Lower leg skin (tissue), 4 donors: ENCODE data around the gene HASPIN. TPM values are rescaled to one million over a fixed set of nuclear protein-coding genes. Genes with fewer than 3 reads are reported as not detected.

Experiments used
- DNase-seq, 2 donors: peaks; one replicate each; pipeline ENCODE4 v3.0.0-alpha.2; 2019; ENCODE audit warnings: low spot score in 2 of 2
- H3K4me3 ChIP-seq: fragments of 200-600 bp; sonication (generic); 2 replicates; pipeline ENCODE4 v1.5.1; 2017; ENCODE audit warnings: mild to moderate bottlenecking, low read depth; ENCODE audit not compliant: poor library complexity, severe bottlenecking
- POLR2A ChIP-seq, 2 donors: fragments of 450-650 bp; IDR thresholded peaks; one replicate each; pipeline ENCODE4 v1.6.1; 2016 to 2017; ENCODE audit warnings: antibody characterized with exemption in 2 of 2, mild to moderate bottlenecking in 1 of 2, moderate library complexity in 1 of 2
- WGBS, 2 donors: methylation state at CpG; one replicate each; pipeline ENCODE4 v1.1.5; 2018; 5-methylcytosine and 5-hydroxymethylcytosine counted together
- intact Hi-C: fragments of 100-400 bp; cut with DNase I; formaldehyde crosslinking; loops from one replicate; pipeline ENCODE4 v1.15.0; 2023; ENCODE audit warnings: low total_unique reads
- total RNA-seq, 4 donors: library from RNA; depleted of rRNA; stranded (reverse); fragments of >200 nt; gene quantifications; one replicate each; pipeline ENCODE4 v1.1.0, GENCODE V29; 2016
- TF ChIP-seq, protein P1 (sequence below), 3 donors: fragments of 450-650 bp; IDR thresholded peaks; one replicate each; pipeline ENCODE4 v1.5.1; 2016; ENCODE audit warnings: antibody characterized with exemption in 3 of 3, mild to moderate bottlenecking in 3 of 3, moderate library complexity in 2 of 3

HASPIN gene
- total RNA-seq, 4 donors from 2014 or later = 0.81 to 1.6 (median 1.4) TPM

DNA sequence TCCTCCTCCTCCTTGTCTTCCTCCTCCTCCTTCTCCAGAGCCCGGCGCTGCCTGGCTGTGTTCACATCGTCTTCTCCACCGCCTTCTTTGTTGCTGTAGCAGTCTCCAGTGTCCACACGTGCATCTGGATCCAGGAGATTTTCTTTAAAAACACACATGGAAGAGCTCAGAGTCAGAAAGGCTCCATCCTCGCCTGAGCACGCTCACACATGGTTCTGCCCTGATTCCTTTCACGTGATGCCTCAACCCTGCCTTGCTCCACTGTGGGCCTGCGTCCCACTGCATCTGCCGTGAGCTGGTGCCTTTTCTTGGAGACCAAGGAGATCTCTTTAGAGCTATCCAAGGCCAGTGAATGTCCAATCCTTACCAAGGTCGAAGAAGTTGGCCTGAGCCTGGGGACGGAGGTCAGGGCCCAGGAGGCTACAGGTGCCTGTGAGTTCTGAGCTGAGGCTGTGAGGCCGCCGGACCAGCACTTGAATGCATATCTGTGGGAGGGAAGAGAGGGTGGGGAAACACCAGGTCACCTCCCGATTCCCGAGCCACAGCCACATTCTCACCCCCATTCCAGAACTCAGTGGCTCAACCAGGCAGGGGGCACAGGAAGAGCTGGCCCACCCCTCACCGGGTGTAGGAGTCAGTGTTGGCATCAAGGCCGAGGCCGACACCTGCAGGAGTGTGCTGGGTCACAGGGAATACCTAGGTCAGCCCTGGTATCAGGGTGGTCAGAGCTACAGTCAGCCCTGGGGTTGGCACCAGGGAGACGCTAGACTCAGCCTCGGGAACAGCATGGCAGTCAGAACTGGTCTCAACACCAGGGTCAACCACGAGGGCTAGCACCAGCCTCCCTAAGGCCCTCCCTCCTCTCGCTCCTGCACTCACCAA lies 37.6 kb downstream of the HASPIN start:
- intact Hi-C loops = no loop called here
- no peak for TF ChIP-seq POLR2A (IDR thresholded peaks at IDR 0.05)
- 81 to 83% methylated on average over 23 of the region's 23 CpGs for WGBS, 2 donors
- H3K4me3 ChIP-seq = no peak overlapping the region
- DNase-seq = no peak

DNA sequence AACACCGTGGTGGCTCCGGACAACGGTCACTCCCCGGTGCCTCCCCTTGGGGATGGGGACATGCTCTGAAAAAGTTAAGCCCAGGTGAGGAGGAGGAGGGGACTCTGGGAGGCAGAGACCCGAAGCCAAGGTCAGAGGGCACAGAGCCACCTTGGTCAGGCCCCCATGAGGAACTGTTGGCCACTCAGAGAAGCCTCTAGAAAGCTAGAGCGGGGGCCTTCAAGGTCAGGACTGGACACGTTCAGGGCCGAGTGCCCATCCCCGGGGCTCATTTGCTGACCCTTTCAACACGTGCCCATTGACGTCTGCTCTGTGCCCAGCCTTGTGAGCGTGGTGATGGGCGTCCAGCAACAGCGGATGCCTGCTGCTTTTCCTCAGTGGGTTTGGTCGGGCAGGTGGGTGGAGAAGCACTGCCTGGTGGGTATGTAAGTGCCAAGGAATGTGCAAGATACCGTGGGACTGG lies 38.2 kb downstream of the HASPIN start:
- intact Hi-C loops = no loop called here

DNA sequence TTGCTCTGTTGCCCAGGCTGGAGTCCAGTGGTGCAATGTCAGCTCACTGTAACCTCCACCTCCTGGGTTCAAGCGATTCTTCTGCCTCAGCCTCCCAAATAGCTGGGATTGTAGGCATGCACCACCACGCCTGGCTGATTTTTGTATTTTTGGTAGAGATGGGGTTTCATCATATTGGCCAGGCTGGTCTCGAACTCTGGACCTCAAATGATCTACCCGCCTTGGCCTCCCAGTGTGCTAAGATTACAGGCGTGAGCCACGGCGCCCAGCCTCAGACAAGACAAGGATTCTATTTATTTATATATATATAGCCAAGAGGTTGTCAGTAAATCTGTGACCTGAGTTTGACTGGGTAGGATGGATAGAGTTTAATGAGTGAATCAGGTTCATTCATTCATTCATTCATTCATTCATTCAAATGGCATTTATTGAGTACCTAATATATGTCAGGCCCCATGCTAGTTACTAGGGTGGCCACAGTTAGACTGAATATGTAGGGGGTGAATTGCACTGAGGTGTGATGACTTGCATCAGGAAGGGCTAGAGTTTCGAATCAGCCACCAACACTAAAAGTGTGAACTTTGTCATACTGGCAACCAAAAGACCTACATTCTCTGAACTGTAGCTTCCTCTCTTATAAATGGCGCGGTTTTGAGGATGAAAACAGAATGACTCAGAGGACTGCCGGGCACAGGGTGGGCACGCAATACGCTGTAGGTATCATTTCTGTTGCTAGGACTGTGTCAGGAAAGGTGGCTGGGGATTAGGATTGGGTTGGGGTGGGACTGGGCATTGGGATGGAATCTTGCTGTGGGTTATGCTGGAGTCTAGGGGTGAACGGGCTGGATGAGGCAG lies 39.4 kb downstream of the HASPIN start:
- 87 to 91% methylated on average over 14 of the region's 14 CpGs for WGBS, 2 donors

More for the DNA sequence above, 38.2 kb downstream of the HASPIN start:
- WGBS, 2 donors = 79 to 84% methylated on average over 16 of the region's 16 CpGs
- H3K4me3 ChIP-seq = no peak overlapping the region
- DNase-seq = no peak
- TF ChIP-seq POLR2A (IDR thresholded peaks at IDR 0.05) = no peak
- TF ChIP-seq, protein P1, sequence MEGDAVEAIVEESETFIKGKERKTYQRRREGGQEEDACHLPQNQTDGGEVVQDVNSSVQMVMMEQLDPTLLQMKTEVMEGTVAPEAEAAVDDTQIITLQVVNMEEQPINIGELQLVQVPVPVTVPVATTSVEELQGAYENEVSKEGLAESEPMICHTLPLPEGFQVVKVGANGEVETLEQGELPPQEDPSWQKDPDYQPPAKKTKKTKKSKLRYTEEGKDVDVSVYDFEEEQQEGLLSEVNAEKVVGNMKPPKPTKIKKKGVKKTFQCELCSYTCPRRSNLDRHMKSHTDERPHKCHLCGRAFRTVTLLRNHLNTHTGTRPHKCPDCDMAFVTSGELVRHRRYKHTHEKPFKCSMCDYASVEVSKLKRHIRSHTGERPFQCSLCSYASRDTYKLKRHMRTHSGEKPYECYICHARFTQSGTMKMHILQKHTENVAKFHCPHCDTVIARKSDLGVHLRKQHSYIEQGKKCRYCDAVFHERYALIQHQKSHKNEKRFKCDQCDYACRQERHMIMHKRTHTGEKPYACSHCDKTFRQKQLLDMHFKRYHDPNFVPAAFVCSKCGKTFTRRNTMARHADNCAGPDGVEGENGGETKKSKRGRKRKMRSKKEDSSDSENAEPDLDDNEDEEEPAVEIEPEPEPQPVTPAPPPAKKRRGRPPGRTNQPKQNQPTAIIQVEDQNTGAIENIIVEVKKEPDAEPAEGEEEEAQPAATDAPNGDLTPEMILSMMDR (IDR thresholded peaks at IDR 0.05) = no peak

DNA sequence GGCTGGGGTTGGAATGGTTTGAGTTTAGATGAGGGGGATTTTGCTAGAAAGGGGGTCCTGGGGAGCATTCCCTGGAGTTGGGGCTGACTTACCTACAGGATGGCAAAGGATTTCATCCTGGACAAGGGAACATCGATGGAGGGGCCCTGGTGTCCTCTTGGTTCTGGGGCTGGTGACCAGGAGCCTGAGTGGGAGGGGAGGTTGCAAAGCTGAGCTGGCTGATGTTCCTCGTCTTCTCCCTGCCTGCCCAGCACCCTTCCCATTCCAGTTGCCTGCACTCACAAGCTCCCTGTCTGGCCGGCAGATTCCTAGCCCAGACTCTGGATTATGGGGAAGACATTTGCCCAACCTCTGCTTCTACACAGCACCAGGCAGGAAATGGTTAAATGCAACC lies 40.1 kb downstream of the HASPIN start:
- 56 to 65% methylated on average over 3 of the region's 3 CpGs for WGBS, 2 donors
- TF ChIP-seq POLR2A (IDR thresholded peaks at IDR 0.05) = no peak
- TF ChIP-seq, protein P1 (IDR thresholded peaks at IDR 0.05) = no peak
- H3K4me3 ChIP-seq = no peak overlapping the region
- intact Hi-C loops = no loop called here
- DNase-seq = no peak

More for the DNA sequence above, 39.4 kb downstream of the HASPIN start:
- intact Hi-C loops = no loop called here
- DNase-seq = no peak
- TF ChIP-seq, protein P1 (IDR thresholded peaks at IDR 0.05) = no peak
- no peak for TF ChIP-seq POLR2A (IDR thresholded peaks at IDR 0.05)
- H3K4me3 ChIP-seq = no peak overlapping the region

DNA sequence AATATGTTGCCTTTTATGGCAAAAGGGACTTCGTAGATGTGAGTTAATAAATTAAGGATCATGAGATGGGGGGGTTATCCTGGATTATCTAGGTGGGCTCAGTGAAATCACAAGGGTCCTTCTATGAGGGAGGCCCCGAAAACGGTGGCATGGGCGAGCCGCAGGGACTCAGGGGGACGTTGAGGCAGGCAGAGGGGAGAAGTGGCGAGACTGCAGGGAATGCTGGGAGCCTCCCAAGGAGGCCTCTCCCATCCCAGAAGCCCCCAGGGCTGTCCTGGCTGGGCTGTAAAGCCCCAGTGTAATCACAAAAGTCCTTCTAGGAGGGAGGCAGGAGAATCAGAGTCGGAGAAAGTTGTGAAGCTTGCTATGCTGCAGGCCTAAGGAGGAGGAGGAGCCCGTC lies 42.3 kb downstream of the HASPIN start:
- TF ChIP-seq, protein P1 (IDR thresholded peaks at IDR 0.05) = no peak
- TF ChIP-seq POLR2A (IDR thresholded peaks at IDR 0.05) = no peak
- DNase-seq = no peak
- 89 to 90% methylated on average over 9 of the region's 9 CpGs for WGBS, 2 donors
- intact Hi-C loops = no loop called here
- H3K4me3 ChIP-seq = no peak overlapping the region

DNA sequence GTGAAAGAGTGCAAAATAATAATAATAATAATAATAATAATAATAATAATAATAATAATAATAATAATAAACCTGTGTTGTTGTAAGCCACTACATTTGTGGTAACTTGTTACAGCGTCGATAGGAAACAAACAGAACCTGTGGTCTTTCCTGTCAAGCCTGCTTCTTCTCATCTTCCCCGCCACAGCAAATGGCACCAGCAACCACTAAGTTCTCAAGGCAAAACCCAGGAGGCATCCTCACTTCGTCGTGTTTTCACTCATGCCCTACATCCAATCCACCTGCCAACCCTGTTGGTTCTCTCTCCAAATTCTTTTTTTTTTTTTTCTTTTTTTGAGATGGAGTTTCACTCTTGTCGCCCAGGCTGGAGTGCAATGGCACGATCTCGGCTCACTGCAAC lies 43.1 kb downstream of the HASPIN start:
- H3K4me3 ChIP-seq = no peak overlapping the region
- intact Hi-C loops = no loop called here
- no peak for DNase-seq
- 91 to 93% methylated on average over 8 of the region's 8 CpGs for WGBS, 2 donors
- TF ChIP-seq POLR2A (IDR thresholded peaks at IDR 0.05) = no peak
- TF ChIP-seq, protein P1 (IDR thresholded peaks at IDR 0.05) = no peak
